T-helper 1 cell treated with Interleukin-12 subunit alpha and Interleukin-12 subunit beta and Interleukin-4 antibody, amounts not matched to agents 30 μg/mL and 1 μg/mL, for 36 hours (primary cell): ENCODE measurements around the gene ADRA2B.

Experiments
- H3K27ac Mint-ChIP-seq: one replicate; pipeline ENCODE4 v1.8.0; 2021; ENCODE audit warnings: mild to moderate bottlenecking, mixed read lengths
- H3K27me3 Mint-ChIP-seq: one replicate; pipeline ENCODE4 v1.8.0; 2021; ENCODE audit warnings: low read depth, mixed read lengths
- H3K36me3 Mint-ChIP-seq: one replicate; pipeline ENCODE4 v1.8.0; 2021; ENCODE audit warnings: low read depth, mixed read lengths
- H3K4me1 Mint-ChIP-seq: one replicate; pipeline ENCODE4 v1.8.0; 2021; ENCODE audit warnings: low read depth, mixed read lengths
- H3K4me3 Mint-ChIP-seq: one replicate; pipeline ENCODE4 v1.8.0; 2021; ENCODE audit warnings: mild to moderate bottlenecking, moderate library complexity, mixed read lengths
- H3K9me3 Mint-ChIP-seq: one replicate; pipeline ENCODE4 v1.8.0; 2021; ENCODE audit warnings: mixed read lengths

The ADRA2B gene

GRCh38 chr2:96109931-96110511 is 6.3 kb downstream of the ADRA2B start:
- peaks cover 10% of the 10 kb centered on the region for H3K27me3 Mint-ChIP-seq
- no peak overlapping the region for H3K27ac Mint-ChIP-seq
- no peaks in the 10 kb centered on the region for H3K36me3 Mint-ChIP-seq

GRCh38 chr2:96109361-96109680 is 7.0 kb downstream of the ADRA2B start:
- Mint-ChIP-seq H3K36me3 (no peaks in the 10 kb centered on the region), H3K27me3 (peaks cover 5% of the 10 kb centered on the region), H3K9me3 (peaks cover 12% of the 10 kb centered on the region), H3K4me3 (no peak overlapping the region), H3K4me1 (no peaks in the 10 kb centered on the region), H3K27ac (no peak overlapping the region)

More at GRCh38 chr2:96109931-96110511, 6.3 kb downstream of the ADRA2B start:
- peaks cover 9% of the 10 kb centered on the region for H3K9me3 Mint-ChIP-seq
- H3K4me1 Mint-ChIP-seq: no peaks in the 10 kb centered on the region
- H3K4me3 Mint-ChIP-seq: no peak overlapping the region

DNA sequence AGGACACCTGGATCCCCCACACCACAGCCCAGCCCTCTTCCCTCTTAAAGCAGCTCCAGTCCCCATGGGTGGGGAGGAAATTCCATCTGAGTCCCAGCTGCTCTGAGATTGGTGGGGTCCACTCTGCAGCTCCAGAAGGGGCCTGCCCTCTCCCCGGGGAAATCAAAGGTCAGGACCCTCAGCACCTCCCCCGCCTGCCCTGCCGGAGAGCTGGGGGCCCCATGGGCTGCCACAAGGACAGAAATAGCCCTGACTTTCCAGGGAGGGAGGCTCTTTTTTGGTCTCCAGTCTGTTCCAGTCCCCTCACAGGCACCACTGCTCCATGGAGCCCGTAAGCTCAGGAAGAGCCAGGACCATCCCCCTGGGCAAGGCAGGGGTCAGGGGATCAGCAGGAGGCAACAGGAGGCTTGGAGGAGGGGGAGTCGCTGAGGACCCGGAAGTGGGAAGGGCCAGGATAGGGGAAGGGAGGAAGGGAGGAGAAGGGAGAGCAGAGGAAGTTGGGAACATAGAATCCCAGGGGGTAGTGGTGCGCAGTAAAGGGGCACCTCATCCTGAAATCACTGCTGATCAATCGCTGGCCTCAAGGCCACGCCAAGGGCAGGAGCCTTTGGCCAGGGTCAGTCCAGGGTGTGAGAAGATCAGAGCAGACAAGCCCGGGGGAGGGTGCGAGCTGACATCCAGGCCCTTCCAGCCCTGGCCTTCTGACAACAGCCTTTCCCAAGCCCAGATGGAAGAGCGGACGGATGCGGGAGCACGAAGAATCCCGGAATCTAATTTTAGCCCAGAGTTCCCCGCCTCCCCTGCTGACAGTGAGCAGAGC is 7.6 kb downstream of the ADRA2B start:
- H3K4me1 Mint-ChIP-seq: no peaks in the 10 kb centered on the region
- H3K36me3 Mint-ChIP-seq: no peaks in the 10 kb centered on the region
- peaks cover 12% of the 10 kb centered on the region for H3K9me3 Mint-ChIP-seq
- H3K27me3 Mint-ChIP-seq: peaks cover 2% of the 10 kb centered on the region
- H3K27ac Mint-ChIP-seq: no peak overlapping the region
- no peak overlapping the region for H3K4me3 Mint-ChIP-seq

DNA sequence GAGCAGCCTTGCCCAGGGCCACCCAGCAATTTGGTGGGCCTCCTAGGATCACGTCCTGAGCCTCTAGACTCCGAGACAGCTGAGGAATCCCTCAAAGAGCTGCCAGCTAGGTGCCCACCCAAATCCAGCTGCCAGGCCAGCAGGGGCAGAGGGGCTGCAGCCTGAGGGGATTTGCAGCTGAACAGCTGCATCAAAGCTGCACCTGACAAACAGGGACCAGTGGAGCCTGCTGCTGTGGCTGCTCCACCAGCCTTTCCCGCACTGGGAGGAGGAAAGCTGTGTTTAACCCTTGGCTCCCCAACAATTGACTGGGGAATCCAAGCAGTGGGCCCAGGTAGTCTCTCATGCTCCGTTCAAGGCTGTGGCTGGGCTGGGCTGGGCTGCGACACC is 8.2 kb downstream of the ADRA2B start:
- Mint-ChIP-seq H3K27ac (no peak overlapping the region), H3K36me3 (no peaks in the 10 kb centered on the region), H3K27me3 (no peaks in the 10 kb centered on the region), H3K4me1 (no peaks in the 10 kb centered on the region), H3K4me3 (no peak overlapping the region), H3K9me3 (peaks cover 12% of the 10 kb centered on the region)

DNA sequence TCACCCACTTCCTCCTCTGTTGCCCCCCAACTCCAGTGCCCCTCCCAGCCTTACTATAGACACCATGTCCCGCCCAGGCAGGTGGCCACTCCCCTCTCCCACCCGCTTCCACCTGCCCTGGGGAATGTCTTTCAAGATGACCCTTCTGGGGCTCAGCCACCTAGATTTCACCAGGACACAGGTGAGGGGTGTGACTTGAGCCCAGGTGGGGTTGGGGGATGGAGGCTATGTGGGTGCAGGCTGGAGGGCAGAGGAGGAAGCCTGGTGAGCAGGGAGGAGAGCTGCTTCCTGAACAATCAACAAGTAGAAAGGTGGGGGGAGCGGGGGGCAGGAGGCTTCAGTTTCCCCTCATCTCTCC is 8.7 kb downstream of the ADRA2B start:
- Mint-ChIP-seq H3K9me3 (peaks cover 12% of the 10 kb centered on the region), H3K27me3 (no peaks in the 10 kb centered on the region), H3K27ac (no peak overlapping the region), H3K36me3 (no peaks in the 10 kb centered on the region), H3K4me3 (no peak overlapping the region), H3K4me1 (no peaks in the 10 kb centered on the region)

DNA sequence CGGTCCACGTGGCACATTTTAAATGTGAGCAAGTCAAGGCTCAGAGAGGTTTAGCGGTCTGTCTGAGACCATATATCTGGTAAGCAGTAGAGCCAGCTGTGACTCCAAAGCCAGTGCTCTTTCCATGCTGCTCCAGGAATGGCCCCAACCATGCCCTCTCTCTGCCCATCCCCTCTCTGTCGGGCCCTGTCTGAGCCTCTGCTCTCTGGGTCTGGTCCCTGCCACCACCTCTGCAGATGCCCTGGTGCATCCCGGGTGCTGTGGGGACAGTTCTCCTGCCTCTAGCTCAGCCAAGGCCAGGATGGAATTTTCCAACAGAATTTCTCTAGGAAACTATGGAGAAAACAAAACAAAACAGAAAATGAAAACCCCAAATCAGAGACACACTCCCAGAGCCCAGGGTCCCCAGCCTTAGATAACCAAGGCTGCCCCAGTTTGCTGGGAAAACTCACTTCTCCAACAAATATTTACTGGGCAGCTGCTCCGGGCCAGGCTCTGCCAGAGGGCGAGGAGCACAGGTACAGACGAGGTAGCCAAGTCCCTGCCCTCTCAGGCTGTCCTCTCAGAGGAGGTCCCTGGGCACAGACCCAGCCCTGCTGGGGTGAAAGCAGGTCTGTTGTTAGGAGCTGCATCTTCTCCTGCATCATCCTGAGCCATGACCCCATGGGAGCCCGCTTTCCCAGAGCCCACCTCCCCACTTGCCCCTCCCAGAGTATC is 9.2 kb downstream of the ADRA2B start:
- H3K4me1 Mint-ChIP-seq: no peaks in the 10 kb centered on the region
- no peaks in the 10 kb centered on the region for H3K27me3 Mint-ChIP-seq
- no peaks in the 10 kb centered on the region for H3K36me3 Mint-ChIP-seq
- H3K9me3 Mint-ChIP-seq: peaks cover 12% of the 10 kb centered on the region
- no peak overlapping the region for H3K4me3 Mint-ChIP-seq
- no peak overlapping the region for H3K27ac Mint-ChIP-seq

- Mint-ChIP-seq H3K36me3 (no peaks in the 10 kb centered on the region), H3K4me3 (no peak overlapping the region), H3K27me3 (no peaks in the 10 kb centered on the region), H3K9me3 (peaks cover 12% of the 10 kb centered on the region), H3K27ac (no peak overlapping the region), H3K4me1 (no peaks in the 10 kb centered on the region)
Observed at GRCh38 chr2:96105994-96106715, 10.2 kb downstream of the ADRA2B start.

DNA sequence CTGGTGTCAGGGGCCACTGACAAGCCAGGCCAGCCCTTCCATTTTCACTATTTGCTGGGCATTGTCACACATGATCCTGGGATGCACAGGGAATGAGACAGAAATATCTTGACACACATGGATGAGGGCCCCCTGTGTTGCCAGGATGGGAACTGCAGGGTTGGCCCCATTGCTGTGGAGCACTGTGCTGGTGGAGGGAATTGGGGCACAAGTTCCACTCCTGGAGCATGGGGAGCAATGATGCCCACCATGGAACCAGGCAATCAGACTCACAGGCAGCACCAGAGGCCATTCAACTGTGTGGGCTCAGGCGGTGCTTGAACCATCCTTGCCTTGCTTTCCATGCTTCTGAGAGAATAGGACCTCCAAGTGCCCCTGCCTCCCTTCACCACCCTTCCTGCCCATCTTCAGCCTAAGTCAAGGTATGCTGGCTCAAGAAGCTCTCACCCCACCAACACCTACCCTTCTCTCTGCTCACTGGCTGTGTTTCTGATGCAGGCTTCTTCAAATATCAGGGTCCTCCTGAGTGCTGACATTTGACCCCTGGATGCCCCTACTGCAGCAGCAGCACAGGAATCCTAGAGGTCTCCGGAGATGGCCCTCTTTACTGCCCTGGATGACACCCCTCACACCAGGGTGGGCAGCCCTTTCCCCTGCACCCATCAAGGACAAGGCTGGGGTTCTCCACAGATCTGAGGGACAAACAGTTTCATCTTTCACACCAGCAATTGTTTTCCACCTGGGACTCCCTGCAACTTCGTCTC is 11.0 kb downstream of the ADRA2B start:
- no peaks in the 10 kb centered on the region for H3K4me1 Mint-ChIP-seq
- H3K27me3 Mint-ChIP-seq: no peaks in the 10 kb centered on the region
- H3K9me3 Mint-ChIP-seq: peaks cover 12% of the 10 kb centered on the region
- H3K36me3 Mint-ChIP-seq: no peaks in the 10 kb centered on the region
- H3K4me3 Mint-ChIP-seq: no peak overlapping the region
- H3K27ac Mint-ChIP-seq: no peak overlapping the region

- Mint-ChIP-seq H3K4me3 (no peak overlapping the region), H3K4me1 (no peaks in the 10 kb centered on the region), H3K9me3 (peaks cover 12% of the 10 kb centered on the region), H3K36me3 (no peaks in the 10 kb centered on the region), H3K27me3 (no peaks in the 10 kb centered on the region), H3K27ac (no peak overlapping the region)
Observed at GRCh38 chr2:96104487-96104861, 11.9 kb downstream of the ADRA2B start.

DNA sequence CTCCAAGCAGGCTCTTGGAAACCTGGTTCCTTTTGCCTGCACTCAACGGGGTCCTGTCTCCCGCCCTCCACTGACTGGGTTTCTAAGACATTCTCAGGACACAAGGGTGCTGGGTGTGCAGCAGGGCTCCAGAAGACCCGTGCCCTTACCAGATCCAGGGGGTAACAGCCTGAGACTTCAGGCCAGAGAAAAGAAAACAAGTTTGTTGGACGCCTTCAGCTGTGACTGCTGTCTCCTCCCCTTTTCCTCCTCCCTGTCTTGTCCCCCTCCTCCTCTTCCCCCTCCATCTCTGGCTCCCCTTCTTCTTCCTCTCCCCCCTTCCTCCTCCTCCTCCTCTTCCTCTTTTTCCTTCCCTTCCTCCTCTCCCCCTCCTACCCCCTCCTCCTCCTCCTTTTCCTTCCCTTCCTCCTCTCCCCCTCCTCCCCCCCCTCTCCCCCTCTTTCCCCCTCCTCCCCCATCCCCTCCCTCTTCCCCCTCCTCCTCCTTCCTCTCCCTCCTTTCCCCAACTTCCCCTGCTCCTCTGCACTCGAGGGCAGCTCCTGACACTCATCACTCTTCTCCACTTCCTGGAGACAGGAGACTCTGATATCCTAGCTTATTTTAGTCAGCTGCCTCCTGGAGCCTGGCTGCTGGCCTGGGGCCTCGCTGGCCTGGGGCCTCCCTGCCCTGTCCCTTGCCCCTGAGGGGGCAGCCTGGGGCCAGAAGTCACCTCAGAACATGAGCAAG is 12.4 kb downstream of the ADRA2B start:
- Mint-ChIP-seq H3K36me3 (no peaks in the 10 kb centered on the region), H3K4me1 (no peaks in the 10 kb centered on the region), H3K4me3 (no peak overlapping the region), H3K27me3 (no peaks in the 10 kb centered on the region), H3K27ac (no peak overlapping the region), H3K9me3 (peaks cover 12% of the 10 kb centered on the region)

DNA sequence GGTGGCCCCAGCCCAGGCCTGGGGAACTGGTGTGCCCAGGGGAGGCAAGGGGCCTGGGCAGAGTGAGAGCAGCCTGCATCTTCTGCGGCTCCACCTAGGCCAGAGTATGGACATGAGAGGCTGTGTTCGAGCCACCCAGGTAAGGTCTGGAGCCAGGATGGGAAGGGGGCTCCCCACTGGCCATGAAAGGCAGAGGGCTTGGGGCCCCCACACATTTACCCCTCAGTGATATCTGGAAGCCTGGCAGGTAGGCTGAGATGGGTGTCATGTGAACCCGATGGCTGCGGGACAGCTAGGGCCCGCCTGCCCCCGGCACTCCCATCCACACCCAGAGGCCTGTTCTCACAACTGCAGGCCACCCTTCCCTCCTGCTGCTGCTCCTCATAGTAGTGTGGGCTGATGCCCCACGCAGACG is 13.2 kb downstream of the ADRA2B start:
- H3K36me3 Mint-ChIP-seq: no peaks in the 10 kb centered on the region
- no peak overlapping the region for H3K4me3 Mint-ChIP-seq
- peaks cover 12% of the 10 kb centered on the region for H3K9me3 Mint-ChIP-seq
- H3K4me1 Mint-ChIP-seq: no peaks in the 10 kb centered on the region
- H3K27me3 Mint-ChIP-seq: no peaks in the 10 kb centered on the region
- no peak overlapping the region for H3K27ac Mint-ChIP-seq

GRCh38 chr2:96102596-96103186 is 13.7 kb downstream of the ADRA2B start:
- Mint-ChIP-seq H3K9me3 (peaks cover 12% of the 10 kb centered on the region), H3K27ac (no peak overlapping the region), H3K36me3 (no peaks in the 10 kb centered on the region), H3K4me1 (no peaks in the 10 kb centered on the region), H3K4me3 (no peak overlapping the region), H3K27me3 (no peaks in the 10 kb centered on the region)

DNA sequence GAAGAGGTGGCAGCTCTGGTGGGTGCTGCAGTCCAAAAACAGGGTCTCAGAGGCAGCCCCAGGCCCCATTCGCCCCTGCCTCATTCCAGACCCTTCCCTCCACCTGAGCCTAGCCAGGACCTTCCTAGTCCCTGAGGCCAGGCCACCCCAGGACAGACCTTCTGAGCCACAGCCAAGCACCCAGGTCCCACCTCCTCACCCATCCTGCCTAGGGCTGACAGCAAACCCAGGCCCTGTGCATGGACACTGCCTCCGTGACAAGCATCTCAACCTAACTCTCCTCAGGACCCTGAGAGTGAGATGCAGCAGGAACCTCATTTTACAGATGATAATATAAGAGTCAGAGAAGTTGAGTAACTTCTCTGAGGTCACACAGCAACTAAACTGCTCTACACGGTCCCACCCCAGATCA is 15.5 kb downstream of the ADRA2B start:
- Mint-ChIP-seq H3K4me1 (no peaks in the 10 kb centered on the region), H3K27ac (no peak overlapping the region), H3K4me3 (no peak overlapping the region), H3K9me3 (peaks cover 12% of the 10 kb centered on the region), H3K36me3 (no peaks in the 10 kb centered on the region), H3K27me3 (no peaks in the 10 kb centered on the region)
